ENCODE measurements around the gene CRYBG1.

Gene CRYBG1

GRCh38 chr6:106415921-106416320 is 55.4 kb downstream of the CRYBG1 start:
- no peak for DNase-seq (ENCODE audit: low read depth, low spot score)
- in situ Hi-C loops (cut with HindIII; ENCODE audit: low sequenced_read_pairs), result no loop called here
- TF ChIP-seq, protein P1, sequence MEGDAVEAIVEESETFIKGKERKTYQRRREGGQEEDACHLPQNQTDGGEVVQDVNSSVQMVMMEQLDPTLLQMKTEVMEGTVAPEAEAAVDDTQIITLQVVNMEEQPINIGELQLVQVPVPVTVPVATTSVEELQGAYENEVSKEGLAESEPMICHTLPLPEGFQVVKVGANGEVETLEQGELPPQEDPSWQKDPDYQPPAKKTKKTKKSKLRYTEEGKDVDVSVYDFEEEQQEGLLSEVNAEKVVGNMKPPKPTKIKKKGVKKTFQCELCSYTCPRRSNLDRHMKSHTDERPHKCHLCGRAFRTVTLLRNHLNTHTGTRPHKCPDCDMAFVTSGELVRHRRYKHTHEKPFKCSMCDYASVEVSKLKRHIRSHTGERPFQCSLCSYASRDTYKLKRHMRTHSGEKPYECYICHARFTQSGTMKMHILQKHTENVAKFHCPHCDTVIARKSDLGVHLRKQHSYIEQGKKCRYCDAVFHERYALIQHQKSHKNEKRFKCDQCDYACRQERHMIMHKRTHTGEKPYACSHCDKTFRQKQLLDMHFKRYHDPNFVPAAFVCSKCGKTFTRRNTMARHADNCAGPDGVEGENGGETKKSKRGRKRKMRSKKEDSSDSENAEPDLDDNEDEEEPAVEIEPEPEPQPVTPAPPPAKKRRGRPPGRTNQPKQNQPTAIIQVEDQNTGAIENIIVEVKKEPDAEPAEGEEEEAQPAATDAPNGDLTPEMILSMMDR (IDR thresholded peaks at IDR 0.05; ENCODE audit: low read depth, low read length), result no peak
- H3K4me3 ChIP-seq (ENCODE audit: low read depth, low read length), result no peak overlapping the region

- TF ChIP-seq, protein P1 (IDR thresholded peaks at IDR 0.05; ENCODE audit: low read depth, low read length), result no peak
Measured at GRCh38 chr6:106417572-106418147, 57.1 kb downstream of the CRYBG1 start.

DNA sequence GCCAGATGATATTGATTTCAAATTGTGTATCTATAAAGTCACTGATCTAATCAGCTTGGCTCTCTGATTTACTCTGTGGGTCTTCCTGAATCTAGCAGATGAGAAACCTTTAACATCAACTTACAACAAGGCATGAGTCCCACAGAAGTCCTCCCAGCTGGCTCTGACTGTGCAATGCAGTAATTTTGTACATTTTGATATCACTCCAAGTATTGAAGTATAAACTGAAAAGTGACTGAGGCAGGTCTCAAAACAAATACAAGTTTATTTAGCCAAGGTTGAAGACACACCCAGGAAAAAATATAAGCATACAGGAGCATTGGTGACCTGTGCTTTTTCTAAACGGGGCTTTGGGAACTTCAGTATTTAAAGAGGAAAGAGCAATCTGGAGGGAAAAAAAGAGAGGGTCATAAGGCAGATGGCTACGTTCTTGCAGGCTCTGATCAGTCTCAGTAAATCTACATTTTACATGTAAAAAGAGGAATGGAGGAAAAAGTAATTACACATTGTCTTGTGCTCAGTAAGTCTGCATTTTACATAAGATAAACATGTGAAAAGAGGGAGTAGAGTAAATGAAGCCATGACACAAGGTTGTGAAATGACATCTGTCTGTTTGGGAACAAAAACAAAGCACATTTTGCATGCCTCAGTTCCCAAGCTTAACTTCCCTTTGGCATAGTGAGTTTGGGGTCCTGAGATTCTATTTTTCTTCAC is 59.5 kb downstream of the CRYBG1 start:
- TF ChIP-seq, protein P1 (IDR thresholded peaks at IDR 0.05; ENCODE audit: low read depth, low read length), result no peak
- no peak for DNase-seq (ENCODE audit: low read depth, low spot score)

More at GRCh38 chr6:106417572-106418147, 57.1 kb downstream of the CRYBG1 start:
- in situ Hi-C loops (cut with HindIII; ENCODE audit: low sequenced_read_pairs), result no loop called here
- no peak for DNase-seq (ENCODE audit: low read depth, low spot score)
- no peak overlapping the region for H3K4me3 ChIP-seq (ENCODE audit: low read depth, low read length)

GRCh38 chr6:106421496-106421895 is 61.0 kb downstream of the CRYBG1 start:
- DNase-seq (ENCODE audit: low read depth, low spot score), result no peak
- in situ Hi-C loops (cut with HindIII; ENCODE audit: low sequenced_read_pairs), result no loop called here
- no peak overlapping the region for H3K4me3 ChIP-seq (ENCODE audit: low read depth, low read length)
- TF ChIP-seq, protein P1 (IDR thresholded peaks at IDR 0.05; ENCODE audit: low read depth, low read length), result no peak

More for the DNA sequence above, 59.5 kb downstream of the CRYBG1 start:
- H3K4me3 ChIP-seq (ENCODE audit: low read depth, low read length), result no peak overlapping the region
- in situ Hi-C loops (cut with HindIII; ENCODE audit: low sequenced_read_pairs), result no loop called here

GRCh38 chr6:106422534-106422933 is 62.0 kb downstream of the CRYBG1 start:
- in situ Hi-C loops (cut with HindIII; ENCODE audit: low sequenced_read_pairs), result no loop called here

GRCh38 chr6:106425382-106425781 is 64.9 kb downstream of the CRYBG1 start:
- no peak for DNase-seq (ENCODE audit: low read depth, low spot score)
- in situ Hi-C loops (cut with HindIII; ENCODE audit: low sequenced_read_pairs), result no loop called here
- TF ChIP-seq, protein P1 (IDR thresholded peaks at IDR 0.05; ENCODE audit: low read depth, low read length), result no peak
- H3K4me3 ChIP-seq (ENCODE audit: low read depth, low read length), result no peak overlapping the region

More at GRCh38 chr6:106422534-106422933, 62.0 kb downstream of the CRYBG1 start:
- TF ChIP-seq, protein P1 (IDR thresholded peaks at IDR 0.05; ENCODE audit: low read depth, low read length), result no peak
- no peak overlapping the region for H3K4me3 ChIP-seq (ENCODE audit: low read depth, low read length)
- DNase-seq (ENCODE audit: low read depth, low spot score), result no peak
